Endothelial cell of umbilical vein (primary cell): ENCODE measurements around the gene SMIM38. TPM values are rescaled to one million over a fixed set of nuclear protein-coding genes. Genes with fewer than 3 reads are reported as not detected.

Source experiments
- BruUV-seq: library from RNA; stranded (reverse); fragments of 400-500 nt; replicated peaks from 2 replicates; lab custom pipeline; 2021; lab: Mats Ljungman, UMichigan
- CTCF ChIA-PET: fragments of 300-600, 350-600 bp; sonication (Branson Sonifier 250); formaldehyde crosslinking; loops from one replicate; lab custom pipeline; 2021; ENCODE audit warnings: antibody characterized with exemption, inconsistent platforms; lab: Charles Lee
- POLR2A ChIA-PET: fragments of 300-600, 350-600 bp; sonication (Branson Sonifier 250); formaldehyde crosslinking; loops from one replicate; lab custom pipeline; 2021; ENCODE audit warnings: antibody characterized with exemption, inconsistent platforms; lab: Charles Lee
- DNase-seq: peaks from one replicate; pipeline ENCODE4 v3.0.0-alpha.2; 2011; ENCODE audit warnings: low read depth, low spot score
- FAIRE-seq: peaks from 2 replicates; lab custom pipeline; 2011; peaks lifted over from hg19 to GRCh38; lab: Jason Lieb, UNC
- H2AFZ ChIP-seq: 2 replicates; pipeline ENCODE4 v1.6.0; 2012; ENCODE audit warnings: low read depth, low read length, control low read depth, inconsistent platforms
- H3K27ac ChIP-seq: 2 replicates; pipeline ENCODE4 v1.5.1; 2011; ENCODE audit warnings: low read depth, mild to moderate bottlenecking, control low read depth, low read length, moderate library complexity; ENCODE audit not compliant: insufficient read depth
- H3K27me3 ChIP-seq, 2 experiments: 2 replicates each; pipeline versions ENCODE4 v1.6.0 to v1.6.1; 2011; ENCODE audit warnings: low read length in 2 of 2, mixed read lengths in 1 of 2; ENCODE audit not compliant: control insufficient read depth in 2 of 2, insufficient read depth in 2 of 2
- H3K36me3 ChIP-seq, 2 experiments: 2 replicates in 1 of 2; 3 replicates in 1 of 2; pipeline ENCODE4 v1.5.1; 2011; ENCODE audit warnings: low read length in 2 of 2, mild to moderate bottlenecking in 1 of 2, moderate library complexity in 1 of 2; ENCODE audit not compliant: control insufficient read depth in 2 of 2, insufficient read depth in 2 of 2; ENCODE audit errors: extremely low read depth in 1 of 2
- H3K4me1 ChIP-seq: 3 replicates; pipeline ENCODE4 v1.5.1; 2011; ENCODE audit warnings: mild to moderate bottlenecking, low read length; ENCODE audit not compliant: control insufficient read depth, insufficient read depth; ENCODE audit errors: extremely low read depth
- H3K4me2 ChIP-seq: 2 replicates; pipeline ENCODE4 v1.6.1; 2011; ENCODE audit warnings: low read length, control low read depth, mixed read lengths; ENCODE audit not compliant: insufficient read depth
- H3K4me3 ChIP-seq, 3 experiments: fragments of 200-600 bp in 1 of 3; sonication (generic), shearing (Covaris generic) in 1 of 3; replicated peaks in 1 of 3; 2 replicates each; pipeline ENCODE4 v1.5.1; 2011 to 2016; ENCODE audit warnings: control low read depth in 3 of 3, low read length in 3 of 3, mild to moderate bottlenecking in 2 of 3, inconsistent platforms in 1 of 3, low read depth in 1 of 3, moderate library complexity in 1 of 3; ENCODE audit not compliant: insufficient read depth in 1 of 3
- H3K79me2 ChIP-seq: 2 replicates; pipeline ENCODE4 v1.6.0; 2012; ENCODE audit warnings: low read length, inconsistent platforms; ENCODE audit not compliant: control insufficient read depth, insufficient read depth
- H3K9ac ChIP-seq: replicated peaks from 2 replicates; pipeline ENCODE3; 2011; ENCODE audit warnings: low read length, control low read depth; ENCODE audit not compliant: insufficient read depth; ENCODE audit errors: extremely low read depth
- H3K9me1 ChIP-seq: replicated peaks from 3 replicates; pipeline ENCODE4 v1.6.0; 2011; ENCODE audit warnings: mild to moderate bottlenecking, low read length; ENCODE audit not compliant: control insufficient read depth, insufficient read depth; ENCODE audit errors: extremely low read depth
- H3K9me3 ChIP-seq: replicated peaks from 2 replicates; pipeline ENCODE4 v1.5.1; 2012; ENCODE audit warnings: low read length, inconsistent platforms; ENCODE audit not compliant: control insufficient read depth, insufficient read depth
- H4K20me1 ChIP-seq: replicated peaks from 2 replicates; pipeline ENCODE3; 2011; ENCODE audit warnings: mild to moderate bottlenecking, low read length; ENCODE audit not compliant: control insufficient read depth, insufficient read depth; ENCODE audit errors: extremely low read depth
- CTCF ChIP-seq, 2 donors: IDR thresholded peaks; 1 replicate in 1 of 2; 2 replicates in 1 of 2; pipeline ENCODE4 v1.5.1; 2011; ENCODE audit warnings: low read length in 2 of 2, mild to moderate bottlenecking in 2 of 2, moderate library complexity in 2 of 2, control low read depth in 1 of 2, inconsistent platforms in 1 of 2, low read depth in 1 of 2; ENCODE audit not compliant: insufficient read depth in 1 of 2; ENCODE audit errors: extremely low read depth in 1 of 2
- EZH2 ChIP-seq: IDR thresholded peaks from 2 replicates; pipeline ENCODE4 v1.6.1; 2012; ENCODE audit warnings: borderline replicate concordance, low read depth, mild to moderate bottlenecking, moderate library complexity, low read length, inconsistent platforms; ENCODE audit not compliant: severe bottlenecking
- FOS ChIP-seq: IDR thresholded peaks from 2 replicates; pipeline ENCODE4 v1.6.1; 2011; ENCODE audit warnings: mild to moderate bottlenecking, low read length, moderate library complexity, borderline replicate concordance; ENCODE audit not compliant: insufficient read depth
- GATA2 ChIP-seq: IDR thresholded peaks from 2 replicates; pipeline ENCODE4 v1.7.0; 2011; ENCODE audit warnings: low read depth, mild to moderate bottlenecking, moderate library complexity, mixed read lengths, low read length; ENCODE audit not compliant: insufficient read length, insufficient read depth
- JUN ChIP-seq: IDR thresholded peaks from 2 replicates; pipeline ENCODE4 v1.6.1; 2011; ENCODE audit warnings: borderline replicate concordance, low read depth; ENCODE audit not compliant: insufficient read length, insufficient read depth
- MAX ChIP-seq: IDR thresholded peaks from 2 replicates; pipeline ENCODE4 v1.6.1; 2011; ENCODE audit not compliant: insufficient read depth, insufficient read length
- MYC ChIP-seq: IDR thresholded peaks from one replicate; pipeline ENCODE4 v1.6.1; 2011; ENCODE audit warnings: mild to moderate bottlenecking, low read depth, low read length
- POLR2A ChIP-seq: IDR thresholded peaks from 2 replicates; pipeline ENCODE4 v1.6.1; 2012; ENCODE audit warnings: low read depth, mild to moderate bottlenecking, control low read depth, low read length
- POLR2AphosphoS5 ChIP-seq: IDR thresholded peaks from 2 replicates; pipeline ENCODE4 v1.6.1; 2012; ENCODE audit warnings: low read depth, mild to moderate bottlenecking, control low read depth, low read length, moderate library complexity; ENCODE audit not compliant: insufficient read depth
- dilution Hi-C: fragments of 300-500 bp; cut with MboI; formaldehyde crosslinking; loops from one replicate; pipeline ENCODE4 v1.15.0; 2019; ENCODE audit warnings: low sequenced_read_pairs; ENCODE audit not compliant: extremely low pct_ligation_motif_present
- intact Hi-C: fragments of 100-400 bp; cut with micrococcal nuclease; formaldehyde crosslinking; loops from one replicate; pipeline ENCODE4 v1.10.0; 2022
- polyA plus RNA-seq, 4 experiments: library from polyadenylated mRNA; depleted of rRNA in 3 of 4; stranded (reverse) in 3 of 4; unstranded in 1 of 4; fragments of >200 nt; gene quantifications; 2 replicates each; pipeline versions ENCODE4 v1.2.1 to v1.2.3, GENCODE V29; 2011 to 2012; ENCODE audit warnings: missing spikeins in 1 of 4
- total RNA-seq: library from RNA; stranded (reverse); gene quantifications from 2 replicates; pipeline ENCODE4 v1.2.3, GENCODE V29; 2021

Gene SMIM38
- total and polyA plus RNA-seq, 2 donors (not counting 3 experiments of a cell fraction or from before 2014, with no cell fraction given), result 0.03 TPM; not detected in 1

- dilution Hi-C loops, result loop anchor here (25.0 kb wide), 1 partner anchor 542 kb away; no protein-coding TSS in a partner anchor
- POLR2A ChIA-PET, result no interaction called here
These were observed 35.4 kb upstream of the SMIM38 start for GRCh38 chr11:69120096-69120875.

More at GRCh38 chr11:69120096-69120875, 35.4 kb upstream of the SMIM38 start:
- intact Hi-C loops, result loop anchor here (10.0 kb wide), 1 partner anchor 145 kb away; no protein-coding TSS in a partner anchor
- no peaks in the 10 kb centered on the region for H3K27me3 ChIP-seq
- H3K27ac ChIP-seq, result no peak overlapping the region
- CTCF ChIA-PET, result interaction anchor here (1.1 to 1.8 kb wide), 2 partner anchors 11 to 19 kb away, joined by 4 to 8 read pairs; no protein-coding TSS in a partner anchor
- no peak overlapping the region for H2AFZ ChIP-seq
- TF ChIP-seq EZH2 (no peak), CTCF (IDR thresholded peaks at IDR 0.05; ENCODE audit: extremely low read depth in 1 of 2, insufficient read depth in 1 of 2, low read depth in 1 of 2, low read length in 2 of 2) (no peak), MAX (no peak), POLR2AphosphoS5 (no peak), JUN (no peak), FOS (no peak), POLR2A (no peak), GATA2 (no peak), MYC (no peak)
- H3K9ac ChIP-seq, result no peak overlapping the region
- no peaks in the 10 kb centered on the region for H4K20me1 ChIP-seq
- H3K4me3 ChIP-seq, result no peak overlapping the region
- DNase-seq (no peak), FAIRE-seq (no peak)
- peaks cover 18% of the 10 kb centered on the region for H3K4me1 ChIP-seq
- no peaks in the 10 kb centered on the region for H3K36me3 ChIP-seq
- no peaks in the 10 kb centered on the region for H3K79me2 ChIP-seq
- BruUV-seq, result no TSS peak
- no peak overlapping the region for H3K4me2 ChIP-seq
- no peaks in the 10 kb centered on the region for H3K9me3 ChIP-seq
- no peaks in the 10 kb centered on the region for H3K9me1 ChIP-seq
